Spleen (tissue), 7 donors: ENCODE measurements around the gene TIA1.

Experiments used
- CTCF ChIP-seq, 11 experiments: fragments of 200-600 bp in 7 of 11; fragments of 450-650 bp in 4 of 11; sonication (generic) in 4 of 11; IDR thresholded peaks in 8 of 11; conservative IDR thresholded peaks in 3 of 11; 1 replicate in 7 of 11; 2 replicates in 4 of 11; pipeline versions ENCODE4 v1.4.0 to v1.8.0; 2016 to 2021; ENCODE audit warnings: antibody characterized with exemption in 11 of 11, inconsistent platforms in 4 of 11, mild to moderate bottlenecking in 1 of 11
- POLR2A ChIP-seq, 3 donors: fragments of 450-650 bp; IDR thresholded peaks; one replicate each; pipeline ENCODE4 v1.5.1; 2017; ENCODE audit warnings: antibody characterized with exemption in 3 of 3, mild to moderate bottlenecking in 1 of 3
- donor health status: DM: no; HTN: no; CAD: no; lungs with moderate emphysema.
- donor health status: DM: no; HTN: no; CAD: no.
- donor health status: DM: no; HTN: no; CAD: no.

GRCh38 chr2:70161069-70161534, 87.3 kb downstream of the TIA1 start:
- TF ChIP-seq POLR2A (IDR thresholded peaks at IDR 0.05) (no peak), CTCF (IDR thresholded peaks at IDR 0.05 in 8 of 11, conservative IDR thresholded peaks at IDR 0.05 in 3 of 11) (no peak)
